NK-92 (cell line): ENCODE measurements around the gene RRAGB.
A peak's percentile ranks its signal among the peaks of the same experiment; 100 is the strongest.
"Not testable (repeated sequence)": the region's sequence is repeated elsewhere in the genome, so short reads cannot be mapped to it uniquely, and the experiment has no call there.

Source experiments
- DNase-seq: peaks from one replicate; lab custom pipeline; 2025; ENCODE audit not compliant: unreplicated experiment; lab: John Stamatoyannopoulos, UW

Gene RRAGB

DNA sequence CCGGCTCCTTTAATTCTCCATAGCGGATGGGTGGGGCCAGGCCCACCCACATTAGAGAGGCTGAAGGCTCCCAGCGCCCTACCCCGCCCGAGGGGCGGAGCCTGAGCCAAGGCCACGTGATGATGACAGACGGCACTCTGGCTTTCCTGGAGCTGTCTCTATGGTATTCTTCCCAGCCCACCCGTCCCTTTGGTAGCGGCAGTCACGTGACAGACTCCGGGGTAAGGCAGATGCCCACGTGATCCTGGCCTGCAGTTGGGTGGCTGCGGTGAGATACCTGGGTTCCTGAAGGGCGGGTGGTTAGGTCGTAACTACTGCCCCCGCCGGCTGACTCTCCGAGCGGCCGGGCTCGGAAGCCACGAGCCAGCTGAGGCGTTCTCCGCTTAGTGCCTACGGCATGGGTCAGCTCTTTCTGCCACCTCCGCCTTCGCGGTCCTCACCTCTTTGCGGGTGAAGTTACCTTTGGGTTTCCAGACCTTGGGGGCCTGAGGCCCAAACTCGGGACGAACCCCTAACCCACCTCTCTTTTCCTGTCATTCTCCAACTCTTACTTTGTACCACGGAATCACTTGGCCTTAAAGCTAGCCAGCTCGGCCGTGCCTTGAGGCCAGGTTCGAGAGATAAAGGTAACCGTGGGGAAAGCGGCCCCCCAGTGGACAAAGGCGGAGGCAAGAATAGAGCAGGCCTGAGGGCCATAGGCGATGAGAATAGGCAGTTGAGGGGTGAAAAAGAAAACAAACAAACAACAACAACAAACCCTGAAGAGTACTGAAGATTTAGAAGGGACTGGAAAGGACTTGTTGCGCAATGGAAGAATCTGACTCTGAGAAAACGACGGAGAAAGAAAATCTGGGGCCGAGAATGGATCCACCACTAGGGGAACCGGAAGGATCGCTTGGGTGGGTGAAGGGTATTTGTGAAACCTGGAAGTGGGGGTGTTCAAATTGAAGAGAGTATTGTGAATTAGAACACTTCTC is at the start of gene RRAGB:
Gene RRAGB (plus strand): TSS at position 229 of the 977 bp plus-strand sequence. CDS start 579 bp downstream, at position 808.
- DNase-seq = peak; percentile 35

GRCh38 chrX:55668084-55668483 is 49.5 kb upstream of the RRAGB start:
- DNase-seq = no peak

GRCh38 chrX:55688579-55688978 is 29.0 kb upstream of the RRAGB start:
- not testable (repeated sequence) for DNase-seq

GRCh38 chrX:55695227-55696018 is 22.1 kb upstream of the RRAGB start:
- no peak for DNase-seq

DNA sequence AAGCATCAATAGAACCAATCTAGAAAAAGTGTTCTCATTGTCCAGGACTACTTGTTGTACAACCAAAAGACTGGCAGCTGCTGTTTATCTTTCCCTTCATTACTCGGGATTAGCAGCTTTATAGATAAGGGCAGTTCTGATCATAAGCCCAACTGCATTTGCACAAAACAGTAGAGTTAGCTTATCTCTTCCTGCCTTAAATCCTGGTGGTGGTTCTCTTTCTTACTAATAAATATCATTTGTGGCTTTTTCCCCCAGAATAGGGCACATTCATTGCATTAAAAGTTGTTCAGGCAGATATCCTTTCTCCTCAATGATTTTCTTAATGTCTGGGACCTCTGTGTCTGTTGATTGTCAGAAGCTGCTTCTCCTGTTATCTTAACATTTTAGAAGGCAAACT is 20.2 kb upstream of the RRAGB start:
- no peak for DNase-seq

- DNase-seq = no peak
Observed at GRCh38 chrX:55702671-55703070, 14.9 kb upstream of the RRAGB start.

DNA sequence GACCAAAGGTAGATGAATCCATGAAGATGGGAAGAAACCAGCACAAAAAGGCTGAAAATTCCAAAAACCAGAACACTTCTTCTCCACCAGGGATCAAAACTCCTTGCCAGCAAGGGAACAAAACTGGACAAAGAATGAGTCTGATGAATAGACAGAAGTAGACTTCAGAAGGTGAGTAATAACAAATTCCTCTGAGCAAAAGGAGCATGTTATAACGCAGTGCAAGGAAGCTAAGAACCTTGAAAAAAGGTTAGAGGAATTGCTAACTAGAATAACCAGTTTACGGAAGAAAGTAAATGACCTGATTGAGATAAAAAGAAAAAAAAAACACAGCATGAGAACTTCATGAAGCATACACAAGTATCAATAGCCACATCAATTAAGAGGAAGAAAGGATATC is 14.1 kb upstream of the RRAGB start:
- not testable (repeated sequence) for DNase-seq

- DNase-seq = not testable (repeated sequence)
Observed at GRCh38 chrX:55705066-55705465, 12.5 kb upstream of the RRAGB start.

DNA sequence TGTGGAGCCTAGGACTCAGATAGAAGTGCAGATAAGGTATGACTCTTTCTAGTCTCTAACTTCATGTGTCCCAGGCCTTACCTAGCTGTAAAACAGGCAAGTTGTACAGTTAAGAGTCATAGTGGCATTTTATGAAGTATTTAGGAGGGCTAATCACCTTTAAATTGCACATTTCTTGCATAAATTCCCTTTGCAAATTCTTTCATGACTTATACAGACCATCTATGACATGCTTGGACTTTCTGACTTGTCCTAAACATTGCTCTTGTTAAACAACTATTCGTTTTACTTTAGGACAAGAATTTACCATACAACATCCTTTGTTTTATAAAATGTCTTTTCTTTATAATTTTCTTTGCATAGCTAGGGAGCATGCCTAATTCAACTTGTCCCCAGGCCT is 7.8 kb upstream of the RRAGB start:
- no peak for DNase-seq

- DNase-seq = no peak
Observed at GRCh38 chrX:55710701-55711100, 6.8 kb upstream of the RRAGB start.

DNA sequence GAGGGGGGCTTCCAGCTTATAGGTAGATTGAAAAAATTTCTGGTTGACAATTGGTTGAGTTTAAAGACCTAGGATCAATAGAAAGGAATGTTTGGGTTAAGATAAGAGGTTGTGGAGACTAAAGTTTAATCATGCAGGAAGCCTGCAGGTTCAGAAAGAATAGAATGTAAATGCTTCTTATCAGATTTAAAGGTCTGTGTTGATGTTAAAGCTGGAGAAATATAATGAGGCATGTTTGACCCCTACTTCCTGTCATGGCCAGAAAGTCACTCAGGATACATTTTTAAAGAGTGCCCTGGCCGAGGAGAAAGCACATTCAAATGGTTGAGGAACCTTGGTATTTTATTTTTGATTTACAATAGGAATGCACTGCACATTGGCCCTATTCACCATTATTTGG is 3.9 kb upstream of the RRAGB start:
- DNase-seq = no peak

GRCh38 chrX:55714161-55714560 is 3.4 kb upstream of the RRAGB start:
- DNase-seq = no peak

GRCh38 chrX:55715847-55716246 is 1.7 kb upstream of the RRAGB start:
- no peak for DNase-seq

DNA sequence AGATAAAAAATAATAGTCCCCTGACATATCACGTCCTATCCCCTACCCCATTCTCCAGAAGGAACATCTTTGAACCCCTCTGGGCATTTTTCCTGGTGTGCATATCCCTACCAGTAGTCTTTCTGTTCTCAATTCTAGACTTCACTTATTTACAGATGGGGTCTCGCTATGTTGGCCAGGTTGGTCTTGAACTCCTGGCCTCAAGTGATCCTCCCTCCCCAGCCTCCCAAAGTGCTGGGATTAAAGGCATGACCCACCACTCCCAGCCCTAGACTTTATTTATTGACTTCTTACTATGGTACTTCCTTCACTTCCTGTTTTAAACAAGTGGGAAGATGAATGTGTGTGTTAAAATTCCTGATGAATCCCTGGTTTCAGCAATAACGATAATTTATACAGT is 612 bp upstream of the RRAGB start:
- no peak for DNase-seq

- no peak for DNase-seq
Observed at GRCh38 chrX:55731826-55732225, 14.3 kb downstream of the RRAGB start.

GRCh38 chrX:55738969-55739368 is 21.4 kb downstream of the RRAGB start:
- DNase-seq = no peak

- DNase-seq = no peak
Observed at GRCh38 chrX:55742649-55743048, 25.1 kb downstream of the RRAGB start.

GRCh38 chrX:55748463-55748862 is 30.9 kb downstream of the RRAGB start:
- not testable (repeated sequence) for DNase-seq

- no peak for DNase-seq
Observed at GRCh38 chrX:55750256-55750655, 32.7 kb downstream of the RRAGB start.

DNA sequence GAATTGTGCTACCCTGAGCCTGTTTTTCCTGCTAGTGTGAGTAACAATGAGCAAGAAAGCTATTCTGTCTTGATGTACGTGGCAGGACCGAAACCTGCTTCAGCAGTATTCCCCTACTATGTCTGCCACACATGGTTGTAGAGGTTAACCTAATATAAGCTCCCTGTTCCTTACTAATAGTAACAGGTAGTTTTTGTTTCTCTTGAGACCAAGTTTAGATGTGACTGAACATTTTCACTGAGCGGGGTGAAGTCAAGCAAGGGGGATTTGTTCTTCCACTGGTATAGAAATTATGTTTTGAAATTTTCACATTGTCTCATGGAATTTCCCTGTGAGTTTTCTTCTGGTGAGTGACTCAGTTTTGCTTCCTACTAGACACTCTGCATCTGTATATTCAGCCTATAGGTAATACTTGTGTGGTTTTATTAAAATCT is 37.3 kb downstream of the RRAGB start:
- no peak for DNase-seq

GRCh38 chrX:55758033-55758432 is 40.5 kb downstream of the RRAGB start:
- no peak for DNase-seq

GRCh38 chrX:55759478-55759877 is 41.9 kb downstream of the RRAGB start:
- no peak for DNase-seq
